GM12801 (cell line): ENCODE measurements around the gene MS4A6E.

ENCODE experiments used
- CTCF ChIP-seq: IDR thresholded peaks from one replicate; pipeline ENCODE4 v1.5.1; 2011; ENCODE audit warnings: control low read depth; ENCODE audit not compliant: insufficient read length; ENCODE audit errors: extremely low read depth

MS4A6E gene

GRCh38 chr11:60389279-60389910, 62.3 kb downstream of the MS4A6E start:
- no peak for TF ChIP-seq CTCF

GRCh38 chr11:60390419-60390818, 63.4 kb downstream of the MS4A6E start:
- no peak for TF ChIP-seq CTCF
